Prostate gland (tissue), 2 donors: ENCODE results near the gene CKAP2L. TPM values are rescaled to one million over a fixed set of nuclear protein-coding genes. Genes with fewer than 3 reads are reported as not detected.

ENCODE experiments used
- DNase-seq: peaks from one replicate; pipeline ENCODE4 v3.0.0-alpha.2; 2019; ENCODE audit warnings: low spot score
- H3K27ac ChIP-seq, 2 donors: fragments of 200-600 bp; sonication (generic); 2 replicates each; pipeline ENCODE4 v1.5.1; 2017 to 2019
- H3K27me3 ChIP-seq: fragments of 200-600 bp; sonication (generic); replicated peaks from 2 replicates; pipeline ENCODE4 v1.5.1; 2019; ENCODE audit not compliant: insufficient read depth
- H3K36me3 ChIP-seq, 2 donors: fragments of 200-600 bp; sonication (generic); 1 replicate in 1 of 2; 2 replicates in 1 of 2; pipeline versions ENCODE4 v1.5.1 to v1.8.1; 2017 to 2019
- H3K4me1 ChIP-seq: fragments of 200-600 bp; sonication (generic); replicated peaks from 2 replicates; pipeline ENCODE4 v1.5.1; 2019
- H3K4me3 ChIP-seq, 2 donors: fragments of 200-600 bp; sonication (generic); 2 replicates each; pipeline ENCODE4 v1.5.1; 2017 to 2019
- H3K9me3 ChIP-seq: fragments of 200-600 bp; sonication (generic); 2 replicates; pipeline ENCODE4 v1.5.1; 2017
- CTCF ChIP-seq, 4 experiments: fragments of 200-600 bp in 2 of 4; fragments of 450-650 bp in 2 of 4; sonication (generic) in 2 of 4; IDR thresholded peaks; 1 replicate in 3 of 4; 2 replicates in 1 of 4; pipeline ENCODE4 v1.5.1; 2016 to 2019; ENCODE audit warnings: antibody characterized with exemption in 4 of 4, mild to moderate bottlenecking in 2 of 4, moderate library complexity in 2 of 4
- POLR2A ChIP-seq: fragments of 450-650 bp; IDR thresholded peaks from one replicate; pipeline ENCODE4 v1.6.1; 2016; ENCODE audit warnings: antibody characterized with exemption, mild to moderate bottlenecking
- POLR2AphosphoS5 ChIP-seq: sonication (generic); formaldehyde crosslinking; IDR thresholded peaks from one replicate; pipeline ENCODE4 v1.6.1; 2017; ENCODE audit warnings: antibody characterized with exemption
- WGBS: methylation state at CpG from one replicate; pipeline ENCODE4 v1.1.5; 2018; 5-methylcytosine and 5-hydroxymethylcytosine counted together
- intact Hi-C: fragments of 100-400 bp; cut with DNase I; formaldehyde crosslinking; loops from one replicate; pipeline ENCODE4 v1.14.2; 2022
- total RNA-seq, 2 donors: library from RNA; depleted of rRNA; stranded (reverse); fragments of >200 nt; gene quantifications; one replicate each; pipeline ENCODE4 v1.1.0, GENCODE V29; 2016

CKAP2L gene
- total RNA-seq, 2 donors from 2014 or later = 0.23 to 3.1 TPM

DNA sequence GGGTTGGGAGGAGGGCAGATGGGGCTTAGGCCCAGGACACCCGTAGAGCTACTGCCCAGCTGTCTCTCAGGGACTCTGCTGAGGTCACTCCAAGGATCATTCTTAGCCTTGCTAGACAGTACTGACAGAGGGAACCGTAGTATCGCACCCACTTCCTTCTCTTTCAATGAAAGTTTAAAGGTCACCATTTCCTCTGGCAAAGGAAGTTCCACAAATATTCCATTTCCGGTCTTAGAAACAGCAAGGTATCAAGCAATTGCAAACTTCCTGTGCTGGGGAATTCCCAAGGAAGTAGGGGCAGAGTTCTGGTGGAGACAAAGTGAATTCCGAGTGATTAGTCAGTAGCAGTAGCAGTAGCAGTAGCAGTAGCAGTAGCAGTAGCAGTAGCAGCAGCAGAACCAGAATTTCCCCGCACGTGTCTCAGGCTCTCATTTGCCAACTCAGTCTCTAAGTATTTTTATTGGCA is 47.5 kb upstream of the CKAP2L start:
- Histone ChIP-seq H3K36me3 (no peaks in the 10 kb centered on the region), H3K9me3 (no peaks in the 10 kb centered on the region), H3K4me3 (no peak overlapping the region), H3K27me3 (no peaks in the 10 kb centered on the region), H3K27ac (no peak overlapping the region), H3K4me1 (no peaks in the 10 kb centered on the region)
- TF ChIP-seq POLR2A (no peak), CTCF (IDR thresholded peaks at IDR 0.05) (no peak), POLR2AphosphoS5 (peak; percentile 30)
- no peak for DNase-seq
- intact Hi-C loops = no loop called here
- WGBS = 76% methylated on average over 7 of the region's 7 CpGs

GRCh38 chr2:112811276-112811831 is 46.9 kb upstream of the CKAP2L start:
- Histone ChIP-seq H3K9me3 (no peaks in the 10 kb centered on the region), H3K36me3 (no peaks in the 10 kb centered on the region), H3K27me3 (no peaks in the 10 kb centered on the region), H3K27ac (no peak overlapping the region), H3K4me3 (no peak overlapping the region), H3K4me1 (no peaks in the 10 kb centered on the region)
- intact Hi-C loops = no loop called here
- TF ChIP-seq POLR2AphosphoS5 (no peak), CTCF (IDR thresholded peaks at IDR 0.05) (no peak), POLR2A (no peak)
- WGBS = 78% methylated on average over 3 of the region's 3 CpGs
- no peak for DNase-seq

DNA sequence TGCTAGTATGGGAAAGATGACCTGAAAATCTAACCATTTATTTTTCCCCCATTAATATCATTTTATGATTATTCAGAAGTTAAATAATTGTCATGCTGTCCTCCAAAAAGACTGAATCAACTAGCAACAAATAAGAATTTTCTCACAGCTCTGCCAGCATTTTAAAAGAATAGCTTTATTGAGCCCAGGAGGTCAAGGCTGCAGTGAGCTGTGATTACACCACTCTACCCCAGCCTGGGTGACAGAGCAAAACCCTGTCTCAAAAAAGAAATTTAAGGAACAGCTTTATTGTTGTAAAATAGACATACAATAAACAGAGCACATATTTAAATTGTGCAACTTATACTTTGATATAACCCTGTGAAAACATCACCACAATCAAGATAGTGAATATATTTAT is 44.7 kb upstream of the CKAP2L start:
- H3K36me3 ChIP-seq = no peaks in the 10 kb centered on the region
- DNase-seq = no peak
- TF ChIP-seq POLR2A = no peak
- no peak for TF ChIP-seq POLR2AphosphoS5
- no peak for TF ChIP-seq CTCF (IDR thresholded peaks at IDR 0.05)
- H3K4me1 ChIP-seq = no peaks in the 10 kb centered on the region
- H3K9me3 ChIP-seq = no peaks in the 10 kb centered on the region
- intact Hi-C loops = no loop called here
- no peak overlapping the region for H3K4me3 ChIP-seq
- no peaks in the 10 kb centered on the region for H3K27me3 ChIP-seq
- H3K27ac ChIP-seq = no peak overlapping the region

GRCh38 chr2:112807233-112807807 is 42.9 kb upstream of the CKAP2L start:
- Histone ChIP-seq H3K4me3 (no peak overlapping the region), H3K4me1 (no peaks in the 10 kb centered on the region), H3K9me3 (no peaks in the 10 kb centered on the region), H3K36me3 (no peaks in the 10 kb centered on the region), H3K27me3 (no peaks in the 10 kb centered on the region), H3K27ac (no peak overlapping the region)
- no peak for DNase-seq
- TF ChIP-seq CTCF (IDR thresholded peaks at IDR 0.05) (no peak), POLR2AphosphoS5 (no peak), POLR2A (no peak)
- intact Hi-C loops = no loop called here
- WGBS = 94% methylated on average over 3 of the region's 3 CpGs

- H3K4me1 ChIP-seq = no peaks in the 10 kb centered on the region
- no peaks in the 10 kb centered on the region for H3K27me3 ChIP-seq
- WGBS = 51% methylated on average over 11 of the region's 11 CpGs
- no peak for DNase-seq
- no peak overlapping the region for H3K4me3 ChIP-seq
- H3K36me3 ChIP-seq = no peaks in the 10 kb centered on the region
- no peaks in the 10 kb centered on the region for H3K9me3 ChIP-seq
- intact Hi-C loops = no loop called here
- H3K27ac ChIP-seq = no peak overlapping the region
- no peak for TF ChIP-seq CTCF (IDR thresholded peaks at IDR 0.05)
- no peak for TF ChIP-seq POLR2A
- no peak for TF ChIP-seq POLR2AphosphoS5
Measured at GRCh38 chr2:112805542-112805941, 41.1 kb upstream of the CKAP2L start.
